ENCODE results near the gene PGGHG. TPM values are rescaled to one million over a fixed set of nuclear protein-coding genes. Genes with fewer than 3 reads are reported as not detected.

PGGHG gene
- total RNA-seq, 2 experiments from 2014 or later, result 670 to 671 TPM

GRCh38 chr11:293852-294661 is 5.1 kb downstream of the PGGHG start:
- TF ChIP-seq, protein P1, sequence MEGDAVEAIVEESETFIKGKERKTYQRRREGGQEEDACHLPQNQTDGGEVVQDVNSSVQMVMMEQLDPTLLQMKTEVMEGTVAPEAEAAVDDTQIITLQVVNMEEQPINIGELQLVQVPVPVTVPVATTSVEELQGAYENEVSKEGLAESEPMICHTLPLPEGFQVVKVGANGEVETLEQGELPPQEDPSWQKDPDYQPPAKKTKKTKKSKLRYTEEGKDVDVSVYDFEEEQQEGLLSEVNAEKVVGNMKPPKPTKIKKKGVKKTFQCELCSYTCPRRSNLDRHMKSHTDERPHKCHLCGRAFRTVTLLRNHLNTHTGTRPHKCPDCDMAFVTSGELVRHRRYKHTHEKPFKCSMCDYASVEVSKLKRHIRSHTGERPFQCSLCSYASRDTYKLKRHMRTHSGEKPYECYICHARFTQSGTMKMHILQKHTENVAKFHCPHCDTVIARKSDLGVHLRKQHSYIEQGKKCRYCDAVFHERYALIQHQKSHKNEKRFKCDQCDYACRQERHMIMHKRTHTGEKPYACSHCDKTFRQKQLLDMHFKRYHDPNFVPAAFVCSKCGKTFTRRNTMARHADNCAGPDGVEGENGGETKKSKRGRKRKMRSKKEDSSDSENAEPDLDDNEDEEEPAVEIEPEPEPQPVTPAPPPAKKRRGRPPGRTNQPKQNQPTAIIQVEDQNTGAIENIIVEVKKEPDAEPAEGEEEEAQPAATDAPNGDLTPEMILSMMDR (IDR thresholded peaks at IDR 0.05), result no peak
- ATAC-seq (ENCODE audit: poor library complexity), result no peak
- DNase-seq, result no peak
- peaks cover 13% of the 10 kb centered on the region for H3K36me3 ChIP-seq (ENCODE audit: insufficient read depth, low read length)
- no peaks in the 10 kb centered on the region for H3K27me3 ChIP-seq (ENCODE audit: control insufficient read depth in 1 of 2, insufficient read depth in 2 of 2, low read length in 2 of 2)
- no peaks in the 10 kb centered on the region for H3K9me3 ChIP-seq (ENCODE audit: control insufficient read depth in 1 of 2, insufficient read depth in 1 of 2, low read length in 2 of 2)
- Mint-ChIP-seq H3K27ac (no peak overlapping the region), H3K9me3 (no peaks in the 10 kb centered on the region), H3K4me1 (ENCODE audit: low read depth) (peaks cover 29% of the 10 kb centered on the region), H3K36me3 (ENCODE audit: low read depth) (peaks cover 22% of the 10 kb centered on the region), H3K4me3 (no peak overlapping the region), H3K27me3 (no peaks in the 10 kb centered on the region)
- H3K27ac ChIP-seq (ENCODE audit: low read depth in 1 of 2, low read length in 2 of 2), result no peak overlapping the region
- peaks cover 38% of the 10 kb centered on the region for H3K4me1 ChIP-seq (ENCODE audit: insufficient read depth, low read length)
- ChIA-PET POLR2A (interaction anchor here (1.2 to 1.4 kb wide), 2 partner anchors 25 to 26 kb away, joined by 4 to 5 read pairs; no protein-coding TSS in a partner anchor), CTCF (interaction anchor here (1.8 kb wide), 1 partner anchor 44 kb away, joined by 7 read pairs; no protein-coding TSS in a partner anchor)
- intact Hi-C loops (cut with DNase I, micrococcal nuclease), result no loop called here
- no peak overlapping the region for H3K4me3 ChIP-seq (ENCODE audit: low read length)

DNA sequence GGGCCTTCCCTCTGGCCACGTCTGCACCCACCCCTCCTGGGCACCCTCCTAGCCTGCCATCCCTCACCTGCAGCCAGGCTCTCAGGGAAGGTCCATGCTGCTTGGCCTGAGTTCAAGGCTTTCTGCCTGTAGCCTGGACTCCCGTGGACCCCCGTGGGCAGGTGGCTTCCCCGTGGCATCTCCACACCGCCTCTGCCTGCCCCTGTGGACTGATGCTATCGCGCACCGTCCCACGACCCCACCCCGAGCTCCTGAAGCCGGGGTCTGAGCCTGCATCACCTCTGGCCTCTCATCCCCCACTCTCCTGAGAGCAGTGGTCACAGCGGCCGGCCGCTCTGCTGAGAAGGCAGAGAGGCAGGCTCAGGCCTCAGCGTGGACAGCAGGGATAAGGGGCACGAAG is 5.9 kb downstream of the PGGHG start:
- intact Hi-C loops (cut with DNase I, micrococcal nuclease), result no loop called here
- ChIA-PET CTCF (interaction anchor here (1.8 kb wide), 1 partner anchor 44 kb away, joined by 7 read pairs; no protein-coding TSS in a partner anchor), POLR2A (interaction anchor here (1.2 to 1.4 kb wide), 2 partner anchors 26 to 27 kb away, joined by 4 to 5 read pairs; no protein-coding TSS in a partner anchor)
- H3K27ac Mint-ChIP-seq, result no peak overlapping the region
- DNase-seq (no peak), ATAC-seq (ENCODE audit: poor library complexity) (no peak)
- Histone ChIP-seq H3K4me3 (ENCODE audit: low read length) (no peak overlapping the region), H3K27me3 (ENCODE audit: control insufficient read depth in 1 of 2, insufficient read depth in 2 of 2, low read length in 2 of 2) (no peaks in the 10 kb centered on the region), H3K9me3 (ENCODE audit: control insufficient read depth in 1 of 2, insufficient read depth in 1 of 2, low read length in 2 of 2) (no peaks in the 10 kb centered on the region), H3K27ac (ENCODE audit: low read depth in 1 of 2, low read length in 2 of 2) (no peak overlapping the region), H3K4me1 (ENCODE audit: insufficient read depth, low read length) (peaks cover 40% of the 10 kb centered on the region), H3K36me3 (ENCODE audit: insufficient read depth, low read length) (peaks cover 13% of the 10 kb centered on the region)
- H3K9me3 Mint-ChIP-seq, result no peaks in the 10 kb centered on the region
- peaks cover 18% of the 10 kb centered on the region for H3K36me3 Mint-ChIP-seq (ENCODE audit: low read depth)
- TF ChIP-seq, protein P1 (IDR thresholded peaks at IDR 0.05), result no peak
- peaks cover 28% of the 10 kb centered on the region for H3K4me1 Mint-ChIP-seq (ENCODE audit: low read depth)
- H3K4me3 Mint-ChIP-seq, result no peak overlapping the region
- no peaks in the 10 kb centered on the region for H3K27me3 Mint-ChIP-seq

- intact Hi-C loops (cut with DNase I, micrococcal nuclease), result no loop called here
- H3K27me3 ChIP-seq (ENCODE audit: control insufficient read depth in 1 of 2, insufficient read depth in 2 of 2, low read length in 2 of 2), result no peaks in the 10 kb centered on the region
- H3K4me3 ChIP-seq (ENCODE audit: low read length), result no peak overlapping the region
- ChIA-PET POLR2A (interaction anchor here (1.4 kb wide), 1 partner anchor 27 kb away, joined by 4 read pairs; no protein-coding TSS in a partner anchor), CTCF (no interaction called here)
- H3K36me3 ChIP-seq (ENCODE audit: insufficient read depth, low read length), result peaks cover 13% of the 10 kb centered on the region
- H3K4me1 ChIP-seq (ENCODE audit: insufficient read depth, low read length), result peaks cover 39% of the 10 kb centered on the region
- peaks cover 20% of the 10 kb centered on the region for H3K4me1 Mint-ChIP-seq (ENCODE audit: low read depth)
- H3K9me3 Mint-ChIP-seq, result no peaks in the 10 kb centered on the region
- no peaks in the 10 kb centered on the region for H3K27me3 Mint-ChIP-seq
- ATAC-seq (ENCODE audit: poor library complexity) (no peak), DNase-seq (no peak)
- TF ChIP-seq, protein P1 (IDR thresholded peaks at IDR 0.05), result no peak
- H3K27ac Mint-ChIP-seq, result no peak overlapping the region
- no peak overlapping the region for H3K4me3 Mint-ChIP-seq
- H3K9me3 ChIP-seq (ENCODE audit: control insufficient read depth in 1 of 2, insufficient read depth in 1 of 2, low read length in 2 of 2), result no peaks in the 10 kb centered on the region
- peaks cover 13% of the 10 kb centered on the region for H3K36me3 Mint-ChIP-seq (ENCODE audit: low read depth)
- no peak overlapping the region for H3K27ac ChIP-seq (ENCODE audit: low read depth in 1 of 2, low read length in 2 of 2)
Observed at GRCh38 chr11:295351-296170, 6.6 kb downstream of the PGGHG start.
